H1 (cell line): ENCODE measurements around the gene GLMP. TPM values are rescaled to one million over a fixed set of nuclear protein-coding genes. Genes with fewer than 3 reads are reported as not detected.
A peak's percentile ranks its signal among the peaks of the same experiment; 100 is the strongest.

Experiments used
- CTCF ChIA-PET: fragments of 300-600 bp; sonication (Branson Sonifier 250); formaldehyde crosslinking; loops from one replicate; lab custom pipeline; 2021; ENCODE audit not compliant: partially characterized antibody; lab: Charles Lee
- POLR2A ChIA-PET: fragments of 300-600 bp; sonication (Branson Sonifier 250); formaldehyde crosslinking; loops from one replicate; lab custom pipeline; 2021; ENCODE audit warnings: inconsistent platforms; ENCODE audit not compliant: partially characterized antibody; lab: Charles Lee
- DNase-seq, 2 experiments: peaks; one replicate each; pipeline versions ENCODE4 v3.0.0 to v3.0.0-alpha.2; 2010 to 2022; ENCODE audit warnings: low spot score in 2 of 2, low read depth in 1 of 2, mixed read lengths in 1 of 2
- FAIRE-seq: peaks from 2 replicates; lab custom pipeline; 2011; peaks lifted over from hg19 to GRCh38; lab: Jason Lieb, UNC
- H2AFZ ChIP-seq: 2 replicates; pipeline ENCODE4 v1.8.1; 2012; ENCODE audit warnings: low read length, inconsistent platforms
- H2AK5ac ChIP-seq: 2 replicates; pipeline ENCODE4 v1.6.1; 2013; ENCODE audit warnings: low read depth, low read length
- H2BK120ac ChIP-seq: replicated peaks from 2 replicates; pipeline ENCODE3; 2013; ENCODE audit warnings: low read depth, low read length, inconsistent platforms
- H2BK12ac ChIP-seq: 2 replicates; pipeline ENCODE4 v1.6.1; 2013; ENCODE audit warnings: low read depth, low read length
- H2BK15ac ChIP-seq: 2 replicates; pipeline ENCODE4 v1.6.1; 2013; ENCODE audit warnings: low read length
- H2BK20ac ChIP-seq: 2 replicates; pipeline ENCODE4 v1.6.1; 2013; ENCODE audit warnings: low read length
- H2BK5ac ChIP-seq: 2 replicates; pipeline ENCODE4 v1.6.1; 2013; ENCODE audit warnings: low read depth, low read length
- H3K14ac ChIP-seq: 2 replicates; pipeline ENCODE4 v1.6.1; 2013; ENCODE audit warnings: inconsistent platforms; ENCODE audit not compliant: insufficient read length
- H3K18ac ChIP-seq: 2 replicates; pipeline ENCODE4 v1.6.1; 2013; ENCODE audit warnings: low read length; ENCODE audit errors: extremely low read depth
- H3K23ac ChIP-seq: 2 replicates; pipeline ENCODE4 v1.6.1; 2013; ENCODE audit warnings: inconsistent platforms; ENCODE audit not compliant: insufficient read length
- H3K23me2 ChIP-seq: 2 replicates; pipeline ENCODE4 v1.6.1; 2013; ENCODE audit warnings: low read depth, low read length
- H3K27ac ChIP-seq: 2 replicates; pipeline ENCODE4 v1.6.1; 2011; ENCODE audit warnings: low read depth, low read length, inconsistent platforms
- H3K27me3 ChIP-seq, 4 experiments: replicated peaks in 1 of 4; 1 replicate in 1 of 4; 2 replicates in 3 of 4; pipeline versions ENCODE4 v1.6.1 to v1.8.1; 2011 to 2013; ENCODE audit warnings: low read length in 3 of 4, mild to moderate bottlenecking in 3 of 4, inconsistent platforms in 2 of 4, mixed read lengths in 2 of 4, moderate library complexity in 1 of 4; ENCODE audit not compliant: control insufficient read depth in 3 of 4, insufficient read depth in 3 of 4; ENCODE audit errors: extremely low read depth in 1 of 4
- H3K36me3 ChIP-seq, 4 experiments: 2 replicates each; pipeline versions ENCODE4 v1.6.1 to v1.8.1; 2011 to 2013; ENCODE audit warnings: mild to moderate bottlenecking in 4 of 4, low read length in 3 of 4, moderate library complexity in 2 of 4, control low read depth in 1 of 4, inconsistent platforms in 1 of 4; ENCODE audit not compliant: insufficient read depth in 4 of 4, control insufficient read depth in 2 of 4
- H3K4ac ChIP-seq: replicated peaks from 2 replicates; pipeline ENCODE3; 2013; ENCODE audit warnings: low read length, low read depth, mixed read lengths, inconsistent platforms; ENCODE audit not compliant: insufficient read length
- H3K4me1 ChIP-seq, 4 experiments: replicated peaks in 1 of 4; 1 replicate in 1 of 4; 2 replicates in 3 of 4; pipeline versions ENCODE4 v1.6.1 to v1.8.1; 2011 to 2013; ENCODE audit warnings: low read length in 3 of 4, inconsistent platforms in 2 of 4, mixed read lengths in 1 of 4; ENCODE audit not compliant: insufficient read depth in 4 of 4, control insufficient read depth in 3 of 4
- H3K4me2 ChIP-seq, 2 experiments: 2 replicates each; pipeline versions ENCODE4 v1.6.1 to v1.8.1; 2011 to 2013; ENCODE audit warnings: low read depth in 2 of 2, low read length in 2 of 2, control low read depth in 1 of 2, inconsistent platforms in 1 of 2, mild to moderate bottlenecking in 1 of 2; ENCODE audit not compliant: insufficient read depth in 1 of 2
- H3K4me3 ChIP-seq, 4 experiments: fragments of 200-600, 300-600 bp in 1 of 4; sonication (generic), shearing (Covaris generic), sonication (Bioruptor Twin) in 1 of 4; 2 replicates each; pipeline versions ENCODE4 v1.5.1 to v1.8.1; 2011 to 2016; ENCODE audit warnings: low read length in 4 of 4, low read depth in 3 of 4, control low read depth in 2 of 4, inconsistent platforms in 2 of 4, mild to moderate bottlenecking in 2 of 4, mixed read lengths in 1 of 4, moderate library complexity in 1 of 4; ENCODE audit not compliant: insufficient read depth in 2 of 4; ENCODE audit errors: extremely low read depth in 1 of 4
- H3K56ac ChIP-seq: replicated peaks from 2 replicates; pipeline ENCODE3; 2013; ENCODE audit warnings: low read depth, mild to moderate bottlenecking, mixed read lengths, low read length, inconsistent platforms; ENCODE audit not compliant: insufficient read length
- H3K79me1 ChIP-seq: 2 replicates; pipeline ENCODE4 v1.6.1; 2013; ENCODE audit warnings: low read depth, low read length, control low read depth
- H3K79me2 ChIP-seq, 2 experiments: 2 replicates each; pipeline versions ENCODE4 v1.6.1 to v1.8.1; 2012 to 2013; ENCODE audit warnings: low read length in 2 of 2, mild to moderate bottlenecking in 2 of 2, inconsistent platforms in 1 of 2; ENCODE audit not compliant: insufficient read depth in 2 of 2, control insufficient read depth in 1 of 2
- H3K9ac ChIP-seq, 4 experiments: replicated peaks in 1 of 4; 1 replicate in 1 of 4; 2 replicates in 3 of 4; pipeline versions ENCODE4 v1.6.1 to v1.8.1; 2011 to 2013; ENCODE audit warnings: low read depth in 3 of 4, low read length in 3 of 4, control low read depth in 2 of 4, mild to moderate bottlenecking in 2 of 4, moderate library complexity in 2 of 4, inconsistent platforms in 1 of 4; ENCODE audit errors: extremely low read depth in 1 of 4
- H3K9me3 ChIP-seq, 2 experiments: 2 replicates each; pipeline versions ENCODE4 v1.6.1 to v1.8.1; 2012 to 2013; ENCODE audit warnings: mild to moderate bottlenecking in 2 of 2, moderate library complexity in 2 of 2, control low read depth in 1 of 2, inconsistent platforms in 1 of 2, low read depth in 1 of 2, low read length in 1 of 2, mixed read lengths in 1 of 2; ENCODE audit not compliant: insufficient read depth in 2 of 2
- H4K20me1 ChIP-seq, 2 experiments: replicated peaks in 1 of 2; 2 replicates each; pipeline versions ENCODE3 to v1.8.1; 2011 to 2013; ENCODE audit warnings: inconsistent platforms in 2 of 2, low read length in 2 of 2, mild to moderate bottlenecking in 1 of 2; ENCODE audit not compliant: insufficient read depth in 2 of 2, control insufficient read depth in 1 of 2
- H4K5ac ChIP-seq: 2 replicates; pipeline ENCODE4 v1.6.1; 2013; ENCODE audit warnings: low read length, low read depth, mixed read lengths, inconsistent platforms; ENCODE audit not compliant: insufficient read length
- H4K8ac ChIP-seq: 2 replicates; pipeline ENCODE4 v1.8.0; 2013; ENCODE audit warnings: mild to moderate bottlenecking, moderate library complexity, low read length, inconsistent platforms; ENCODE audit not compliant: insufficient read depth; ENCODE audit errors: extremely low read depth
- H4K91ac ChIP-seq: replicated peaks from 2 replicates; pipeline ENCODE3; 2013; ENCODE audit warnings: low read length, mixed read lengths, inconsistent platforms; ENCODE audit not compliant: insufficient read length
- GTF2F1 ChIP-seq: IDR thresholded peaks from 2 replicates; pipeline ENCODE4 v1.6.1; 2012; ENCODE audit warnings: low read depth, low read length, improper control_type of control experiment, borderline replicate concordance
- POLR2AphosphoS5 ChIP-seq: IDR thresholded peaks from 2 replicates; pipeline ENCODE4 v1.6.1; 2011; ENCODE audit warnings: low read depth, low read length
- WGBS, 2 experiments: shearing (Covaris generic) in 1 of 2; methylation state at CpG; one replicate each; pipeline versions ENCODE4 v1.1.6 to v1.1.7; 2013 to 2015; ENCODE audit warnings: low lambda C conversion rate in 2 of 2, mixed read lengths in 2 of 2, inconsistent platforms in 1 of 2, low coverage in 1 of 2, missing lambda C conversion rate in 1 of 2; ENCODE audit not compliant: insufficient replicate concordance in 2 of 2, insufficient coverage in 1 of 2, insufficient read length in 1 of 2; ENCODE audit errors: extremely low coverage in 1 of 2, missing lambda C conversion rate in 1 of 2; 5-methylcytosine and 5-hydroxymethylcytosine counted together
- polyA plus RNA-seq, 7 experiments: library from polyadenylated mRNA; depleted of rRNA in 3 of 7; stranded (reverse) in 5 of 7; unstranded in 2 of 7; fragments of >200 nt in 5 of 7; fragments of 200-250 nt in 2 of 7; gene quantifications; 1 replicate in 5 of 7; 2 replicates in 1 of 7; 4 replicates in 1 of 7; pipeline versions ENCODE4 v1.2.1 to v1.2.3, GENCODE V29; 2011 to 2013; ENCODE audit warnings: missing spikeins in 2 of 7, mixed read lengths in 2 of 7
- total RNA-seq: library from RNA; stranded (reverse); fragmentation: NEBNext Ultra II Directional; extraction: Animal tissue kit (Norgen Biotek cat#: 25700); gene quantifications from 2 replicates; pipeline ENCODE4 v1.2.1, GENCODE V29; 2021

Gene GLMP
- total and polyA plus RNA-seq, 2 of the 8 experiments (the other 6 are each of a cell fraction or from before 2014, with no cell fraction given) = 48.1 to 59.5 TPM

DNA sequence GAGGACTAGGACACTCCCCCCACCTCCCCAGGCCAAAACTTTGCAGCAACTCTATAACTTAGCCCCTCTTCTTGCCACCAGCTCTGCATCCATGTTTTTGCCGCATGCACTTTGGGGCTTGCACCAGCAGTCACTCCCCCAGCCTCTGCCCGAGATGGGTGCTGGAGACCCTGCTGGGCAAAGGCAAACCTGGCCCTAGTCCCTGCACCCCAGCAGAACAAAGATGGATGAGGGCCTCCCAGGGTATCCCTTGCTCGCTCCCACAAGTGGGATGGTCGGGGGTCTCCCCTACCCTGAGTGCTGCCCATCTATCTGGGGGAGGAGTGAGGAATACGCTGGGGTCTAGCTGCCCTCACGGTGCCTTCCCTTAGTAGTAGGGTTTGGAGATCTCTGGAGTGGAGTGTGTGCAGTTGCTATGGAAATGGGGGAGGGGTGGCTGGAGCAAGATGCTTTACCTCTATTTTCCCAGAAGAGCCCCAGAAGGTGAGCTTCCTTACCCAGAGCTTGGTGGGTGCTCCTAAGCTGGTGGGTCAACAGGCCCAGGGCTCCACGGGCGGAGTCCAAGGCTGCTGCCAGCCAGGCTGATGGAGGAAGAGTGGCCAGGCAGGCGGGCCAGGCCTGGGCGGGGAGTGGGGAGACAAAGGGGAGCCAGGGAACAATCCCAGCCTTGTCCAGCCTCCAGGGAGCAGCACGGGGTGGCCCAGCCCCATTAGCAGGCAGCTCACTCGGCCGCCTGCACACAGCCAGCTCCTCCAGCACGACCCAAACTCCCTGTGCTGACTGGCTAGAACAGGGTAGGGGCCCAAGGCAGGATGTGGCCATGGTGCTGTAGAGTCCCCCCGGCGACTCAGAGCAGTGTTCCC lies 47.8 kb downstream of the GLMP start, which contains the start of gene PAQR6:
PAQR6 (minus strand) TSS at position 597 of the 863 bp plus-strand sequence. CDS start 1,325 bp downstream, outside the sequence.
- POLR2A ChIA-PET = interaction anchor here (0.6 to 11.8 kb wide), 21 partner anchors 9 to 198 kb away, joined by 3 to 102 read pairs (median 4); partner anchors contain the start of genes PMF1, SMG5 and TMEM79
- DNase-seq (peak in 1 of 2 experiments; percentile 64), FAIRE-seq (no peak)
- no peak within 1 kb of the TSS for H3K4me3 ChIP-seq
- H3K14ac ChIP-seq = no peak within 1 kb of the TSS
- peaks cover 19 to 38% (median 27%) of the 10 kb centered on the region in 4 experiments for H3K36me3 ChIP-seq
- no peak within 1 kb of the TSS for H2BK120ac ChIP-seq
- no peaks in the 10 kb centered on the region for H3K9me3 ChIP-seq
- no peaks in the 10 kb centered on the region for H3K27me3 ChIP-seq
- H3K9ac ChIP-seq = no peak within 1 kb of the TSS
- H3K4me2 ChIP-seq = peak within 1 kb of the TSS in 1 of 2 experiments; percentile 17; a peak in 1 of 4 replicates
- H2BK20ac ChIP-seq = 0 out of 2 replicates have a peak within 1 kb of the TSS, but pooled peaks have one; percentile 61
- peak within 1 kb of the TSS; percentile 58 for H4K8ac ChIP-seq
- WGBS, 2 experiments = 86% methylated on average over 16 of the region's 16 CpGs; no CpG with 5 or more reads in 1 of the 2 experiments
- no peak within 1 kb of the TSS for H2AFZ ChIP-seq
- no peak within 1 kb of the TSS for H3K23ac ChIP-seq
- peaks cover 0 to 5% of the 10 kb centered on the region in 2 experiments for H4K20me1 ChIP-seq
- no peak within 1 kb of the TSS for H2BK15ac ChIP-seq
- CTCF ChIA-PET = interaction anchor here (0.7 to 47.2 kb wide), 11 partner anchors 9 to 151 kb away, joined by 3 to 1265 read pairs (median 4); partner anchors contain the start of gene SEMA4A
- no peak within 1 kb of the TSS for H2BK12ac ChIP-seq
- peak within 1 kb of the TSS; percentile 38; the same call in 1 of the 2 replicates for H3K18ac ChIP-seq
- no peaks in the 10 kb centered on the region for H3K23me2 ChIP-seq
- H3K79me2 ChIP-seq = no peaks in the 10 kb centered on the region
- no peaks in the 10 kb centered on the region for H3K79me1 ChIP-seq
- no peak within 1 kb of the TSS for H2BK5ac ChIP-seq
- H3K4ac ChIP-seq = no peak within 1 kb of the TSS
- TF ChIP-seq POLR2AphosphoS5 = peak; percentile 53; the same call in 1 of the 2 replicates
- no peak for TF ChIP-seq GTF2F1
- H2AK5ac ChIP-seq = no peak within 1 kb of the TSS; the same call in 1 of the 2 replicates
- H3K27ac ChIP-seq = peak within 1 kb of the TSS; percentile 8; the same call in 1 of the 2 replicates
- H4K5ac ChIP-seq = peak within 1 kb of the TSS; percentile 25
- peaks cover 0 to 16% (median 9%) of the 10 kb centered on the region in 4 experiments for H3K4me1 ChIP-seq
- no peak within 1 kb of the TSS for H3K56ac ChIP-seq
- H4K91ac ChIP-seq = no peak within 1 kb of the TSS
